WTC11 (cell line): Measurements from ENCODE around the gene HES5. TPM values are rescaled to one million over a fixed set of nuclear protein-coding genes. Genes with fewer than 3 reads are reported as not detected.

Source experiments
- ATAC-seq: fragments of 200-7000 bp; cut with Tn5 transposase; 2 replicates; pipeline ENCODE4 v1.10.0; 2021; ENCODE audit warnings: mild to moderate bottlenecking, moderate library complexity
- CTCF ChIA-PET: fragments of 300-600 bp; sonication (Branson Sonifier 250); formaldehyde crosslinking; loops from one replicate; lab custom pipeline; 2021; ENCODE audit warnings: antibody characterized with exemption; lab: Charles Lee
- POLR2A ChIA-PET: fragments of 350-600 bp; sonication (Branson Sonifier 250); formaldehyde crosslinking; loops from one replicate; lab custom pipeline; 2021; ENCODE audit warnings: antibody characterized with exemption; lab: Charles Lee
- DNase-seq: peaks from one replicate; pipeline ENCODE4 v3.0.0; 2021; ENCODE audit warnings: low spot score
- H3K27ac Mint-ChIP-seq: 2 replicates; pipeline ENCODE4 v1.8.0; 2021; ENCODE audit warnings: mixed read lengths
- H3K27me3 Mint-ChIP-seq: 2 replicates; pipeline ENCODE4 v1.8.0; 2021; ENCODE audit warnings: low read depth, mild to moderate bottlenecking, moderate library complexity, mixed read lengths
- H3K36me3 Mint-ChIP-seq: 2 replicates; pipeline ENCODE4 v1.8.0; 2021; ENCODE audit warnings: mixed read lengths
- H3K4me1 Mint-ChIP-seq: 2 replicates; pipeline ENCODE4 v1.8.0; 2022; ENCODE audit warnings: mixed read lengths
- H3K4me3 Mint-ChIP-seq: 2 replicates; pipeline ENCODE4 v1.8.0; 2021; ENCODE audit warnings: mild to moderate bottlenecking, moderate library complexity, mixed read lengths
- H3K9me3 Mint-ChIP-seq: 2 replicates; pipeline ENCODE4 v1.8.0; 2021; ENCODE audit warnings: mixed read lengths
- AFF4 ChIP-seq: sonication (generic); formaldehyde crosslinking; IDR thresholded peaks from 2 replicates; pipeline ENCODE4 v1.8.1; 2023; ENCODE audit warnings: mild to moderate bottlenecking, missing genetic modification reagents, borderline replicate concordance
- CREM ChIP-seq: sonication (generic); formaldehyde crosslinking; IDR thresholded peaks from 2 replicates; pipeline ENCODE4 v1.8.1; 2022; ENCODE audit warnings: mild to moderate bottlenecking, missing genetic modification reagents, moderate library complexity
- E2F1 ChIP-seq: sonication (generic); formaldehyde crosslinking; IDR thresholded peaks from 2 replicates; pipeline ENCODE4 v1.8.0; 2022; ENCODE audit warnings: mild to moderate bottlenecking, missing genetic modification reagents
- FOXJ3 ChIP-seq: sonication (generic); formaldehyde crosslinking; IDR thresholded peaks from 2 replicates; pipeline ENCODE4 v1.9.0; 2021; ENCODE audit warnings: missing genetic modification reagents, mild to moderate bottlenecking, borderline replicate concordance
- IRF1 ChIP-seq: sonication (generic); formaldehyde crosslinking; IDR thresholded peaks from 2 replicates; pipeline ENCODE4 v1.8.0; 2023; ENCODE audit warnings: missing genetic modification reagents
- NR1H2 ChIP-seq: sonication (generic); formaldehyde crosslinking; IDR thresholded peaks from 2 replicates; pipeline ENCODE4 v1.9.0; 2021; ENCODE audit warnings: mild to moderate bottlenecking, moderate library complexity, missing genetic modification reagents
- SMAD3 ChIP-seq: sonication (generic); formaldehyde crosslinking; IDR thresholded peaks from 2 replicates; pipeline ENCODE4 v1.8.0; 2022; ENCODE audit warnings: missing genetic modification reagents, mild to moderate bottlenecking, borderline replicate concordance
- STAT6 ChIP-seq: sonication (generic); formaldehyde crosslinking; conservative IDR thresholded peaks from 2 replicates; pipeline ENCODE4 v1.8.1; 2023; ENCODE audit warnings: mild to moderate bottlenecking, low read depth, missing genetic modification reagents, moderate library complexity
- ZBTB21 ChIP-seq: sonication (generic); formaldehyde crosslinking; IDR thresholded peaks from 2 replicates; pipeline ENCODE4 v1.8.1; 2023; ENCODE audit warnings: mild to moderate bottlenecking, missing genetic modification reagents, borderline replicate concordance
- ZNF512 ChIP-seq: sonication (generic); formaldehyde crosslinking; IDR thresholded peaks from 2 replicates; pipeline ENCODE4 v1.8.1; 2022; ENCODE audit warnings: missing genetic modification reagents, borderline replicate concordance
- total RNA-seq: library from RNA; stranded (reverse); gene quantifications from 3 replicates; pipeline ENCODE4 v1.2.3, GENCODE V29; 2021

Gene HES5
- total RNA-seq, 1 experiment from 2014 or later = not detected

- no peak for TF ChIP-seq E2F1 (CRISPR knock-in tag)
- TF ChIP-seq IRF1 = no peak
- no peak for TF ChIP-seq ZNF512 (CRISPR knock-in tag)
- TF ChIP-seq STAT6 = no peak
- TF ChIP-seq CREM (CRISPR knock-in tag) = no peak
- TF ChIP-seq SMAD3 (CRISPR knock-in tag) = no peak
These were observed 40.4 kb downstream of the HES5 start (continued) for GRCh38 chr1:2489615-2490014.

GRCh38 chr1:2488688-2489087 is 41.4 kb downstream of the HES5 start:
- no peak for ATAC-seq
- no peaks in the 10 kb centered on the region for H3K4me1 Mint-ChIP-seq
- peaks cover 7% of the 10 kb centered on the region for H3K27me3 Mint-ChIP-seq
- ChIA-PET POLR2A (no interaction called here), CTCF (interaction anchor here (1.6 to 1.7 kb wide), 2 partner anchors 12 to 18 kb away, joined by 5 to 7 read pairs; no protein-coding TSS in a partner anchor)
- peaks cover 15% of the 10 kb centered on the region for H3K9me3 Mint-ChIP-seq
- no peak overlapping the region for H3K27ac Mint-ChIP-seq
- no peak for TF ChIP-seq ZBTB21 (CRISPR knock-in tag)
- no peak for DNase-seq
- H3K4me3 Mint-ChIP-seq = no peak overlapping the region
- peaks cover 5% of the 10 kb centered on the region; the same call in 1 of the 2 replicates for H3K36me3 Mint-ChIP-seq

GRCh38 chr1:2486558-2486957 is 43.5 kb downstream of the HES5 start:
- H3K27me3 Mint-ChIP-seq = peaks cover 7% of the 10 kb centered on the region
- DNase-seq (no peak), ATAC-seq (no peak)
- no peak overlapping the region for H3K27ac Mint-ChIP-seq
- POLR2A ChIA-PET = no interaction called here
- TF ChIP-seq NR1H2 (no peak), AFF4 (no peak), FOXJ3 (CRISPR knock-in tag) (no peak)
- H3K36me3 Mint-ChIP-seq = peaks cover 5% of the 10 kb centered on the region; the same call in 1 of the 2 replicates
- CTCF ChIA-PET = no interaction called here
- no peak overlapping the region for H3K4me3 Mint-ChIP-seq
- H3K9me3 Mint-ChIP-seq = peaks cover 15% of the 10 kb centered on the region
- H3K4me1 Mint-ChIP-seq = no peaks in the 10 kb centered on the region
